DMS79 (cell line): ENCODE measurements around the gene NOX3.

Experiments used
- DNase-seq: peaks from one replicate; lab custom pipeline; 2025; lab: John Stamatoyannopoulos, UW

The NOX3 gene

DNA sequence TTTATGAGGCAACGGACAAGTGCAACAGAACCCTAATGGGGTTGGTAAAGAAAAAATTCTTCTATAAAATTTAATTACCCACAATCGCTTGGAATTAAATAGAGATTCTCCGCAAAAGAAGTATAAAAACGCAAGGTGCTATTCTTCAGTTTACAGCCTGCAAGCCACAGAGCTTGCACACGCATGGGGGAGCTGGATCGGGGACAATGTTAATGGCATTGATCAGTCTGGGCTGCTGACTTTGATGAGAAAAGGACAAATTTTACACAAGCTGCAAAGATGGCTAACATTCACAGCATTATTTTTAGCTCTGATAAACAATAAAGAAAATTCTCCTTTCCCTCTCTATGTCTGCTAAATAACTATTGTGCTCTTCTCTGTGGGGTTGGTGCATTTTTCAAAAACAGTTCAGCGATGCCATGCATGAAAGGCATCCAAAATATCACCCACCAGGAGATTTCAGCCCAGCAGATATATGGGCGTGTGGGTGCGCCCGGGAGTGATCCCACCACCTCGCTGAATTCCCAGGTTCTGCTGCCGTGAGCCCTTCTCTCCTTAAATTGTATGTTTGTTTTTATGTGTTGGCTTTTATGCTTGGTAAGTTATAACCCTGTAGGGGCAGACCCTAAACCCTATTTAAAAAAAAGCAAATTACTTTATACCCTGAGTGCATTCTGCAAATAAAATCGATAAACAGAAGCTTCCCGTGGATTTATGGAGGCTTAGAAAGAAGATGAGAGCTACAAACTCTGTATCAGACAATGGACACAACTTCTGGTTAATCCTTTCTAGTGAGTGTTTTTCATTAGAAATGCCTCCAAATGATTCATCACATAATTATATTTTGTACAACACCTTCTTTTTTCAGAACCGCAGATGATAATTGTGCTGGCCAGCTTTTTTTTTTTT is 55.6 kb downstream of the NOX3 start:
- DNase-seq: no peak

- DNase-seq: no peak
Observed at GRCh38 chr6:155399062-155399744, 56.4 kb downstream of the NOX3 start.

DNA sequence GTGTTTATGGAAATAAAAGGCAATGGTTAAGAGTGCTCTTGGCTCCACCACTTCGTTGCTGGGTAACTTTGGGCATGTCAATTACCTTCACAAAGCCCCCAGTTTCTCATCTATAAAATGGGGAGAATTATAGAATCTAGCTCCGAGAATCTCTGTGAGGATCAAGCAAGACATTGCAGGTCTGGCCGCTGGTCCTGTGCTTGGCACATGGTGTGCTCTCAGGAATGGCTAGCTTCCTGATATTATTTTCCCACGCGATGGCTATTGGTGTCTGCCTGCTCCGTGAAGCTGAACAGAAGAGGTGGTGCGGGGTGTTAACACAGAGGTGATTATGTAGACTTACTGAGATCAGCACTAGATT is 57.0 kb downstream of the NOX3 start:
- DNase-seq: no peak

- DNase-seq: no peak
Observed at GRCh38 chr6:155398221-155398620, 57.4 kb downstream of the NOX3 start.

DNA sequence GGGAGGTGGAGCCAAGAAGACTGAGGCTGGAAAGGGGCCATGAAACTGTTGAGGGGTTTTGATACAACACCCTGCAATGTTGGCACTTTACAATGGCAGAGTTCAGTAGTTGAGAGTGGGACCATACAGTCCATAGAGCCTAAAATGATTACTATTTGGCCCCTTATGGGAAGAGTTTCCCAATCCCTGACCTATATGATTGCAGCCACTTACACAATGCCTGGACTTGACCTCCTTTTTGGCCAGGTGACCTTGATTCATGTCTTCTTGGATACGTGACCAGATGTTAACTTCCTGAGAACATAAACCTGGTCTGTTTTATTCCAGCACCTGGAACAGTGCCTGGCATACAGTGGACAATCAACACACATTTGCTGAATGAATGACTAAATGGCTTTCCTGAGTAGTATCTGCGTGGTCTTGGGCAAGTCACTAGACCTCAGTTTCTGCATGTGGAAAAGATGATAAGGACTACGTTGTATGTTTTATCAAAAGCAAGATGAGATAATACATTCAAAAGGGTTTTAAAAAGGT is 58.4 kb downstream of the NOX3 start:
- DNase-seq: no peak

- DNase-seq: no peak
Observed at GRCh38 chr6:155396605-155397004, 59.0 kb downstream of the NOX3 start.

DNA sequence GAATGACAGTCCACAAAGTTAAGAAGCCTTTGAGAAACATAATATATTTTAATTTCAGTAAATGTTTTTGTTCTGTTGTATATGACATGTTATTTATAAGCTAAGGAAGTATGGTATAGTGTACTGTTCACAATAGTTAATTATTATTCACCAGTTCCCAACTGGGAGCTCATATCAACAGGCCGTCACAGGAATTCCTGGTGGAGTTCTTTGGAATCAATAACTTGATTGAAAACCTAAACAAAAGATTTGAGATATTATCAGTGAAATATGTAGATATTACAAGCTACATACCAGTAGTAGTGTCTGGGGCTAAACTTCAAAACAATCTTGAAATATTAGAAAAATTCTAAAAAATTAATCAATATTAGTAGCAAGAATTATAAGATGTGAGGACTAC is 60.3 kb downstream of the NOX3 start:
- DNase-seq: no peak

- no peak for DNase-seq
Observed at GRCh38 chr6:155389130-155389529, 66.5 kb downstream of the NOX3 start.

DNA sequence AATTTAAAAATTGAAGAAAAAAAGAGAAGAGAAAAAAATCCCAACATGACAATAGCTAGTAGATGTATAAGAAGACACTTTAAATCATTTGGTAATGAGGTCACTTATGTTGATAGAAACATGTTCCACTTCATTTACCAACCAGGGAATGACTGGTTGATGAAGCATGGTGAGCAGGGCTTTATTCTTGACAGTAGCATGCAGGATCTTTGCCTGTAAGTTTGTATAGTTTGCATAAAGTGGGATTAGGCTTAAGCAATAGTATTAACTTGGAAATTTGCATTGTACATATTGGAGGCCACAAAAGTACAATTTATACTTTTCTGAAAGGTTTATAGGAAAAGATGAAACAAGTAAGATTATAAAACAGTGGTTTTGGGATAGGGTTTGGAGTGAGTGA is 67.0 kb downstream of the NOX3 start:
- no peak for DNase-seq

GRCh38 chr6:155387481-155387880 is 68.2 kb downstream of the NOX3 start:
- no peak for DNase-seq

GRCh38 chr6:155384321-155384952 is 71.2 kb downstream of the NOX3 start:
- no peak for DNase-seq

GRCh38 chr6:155383913-155384312 is 71.7 kb downstream of the NOX3 start:
- no peak for DNase-seq

GRCh38 chr6:155382338-155382685 is 73.3 kb downstream of the NOX3 start:
- DNase-seq: no peak

DNA sequence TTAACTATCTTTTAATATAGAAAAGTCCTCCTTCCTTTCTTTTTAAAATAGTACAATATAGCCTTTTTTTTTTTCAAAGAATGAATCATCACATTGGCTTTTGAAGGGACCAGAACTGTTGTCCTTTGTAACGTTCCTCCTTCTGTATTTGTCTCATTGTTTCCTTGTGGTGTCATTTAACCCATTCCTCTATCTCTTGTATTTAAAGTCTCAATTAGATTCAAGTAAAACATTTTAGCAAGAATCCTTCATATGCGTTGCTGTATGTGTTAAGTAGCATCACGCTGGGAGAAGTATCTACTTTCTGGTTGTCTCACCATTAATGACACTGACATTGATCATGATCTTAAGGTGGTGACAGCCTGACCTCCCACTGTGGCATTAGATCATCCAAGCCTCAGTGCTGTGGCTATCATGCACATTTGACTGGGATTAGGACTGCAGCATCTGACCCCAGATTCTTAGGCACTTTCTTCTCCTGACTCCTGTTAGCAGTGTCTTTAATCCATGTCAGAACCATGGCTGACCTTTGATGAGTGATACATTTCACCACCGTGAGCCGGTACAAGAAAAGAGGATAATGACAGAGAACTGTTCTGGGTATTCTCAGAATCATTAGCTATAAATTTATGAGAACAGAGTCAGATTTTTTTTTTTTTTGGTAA is 73.8 kb downstream of the NOX3 start:
- DNase-seq: no peak

DNA sequence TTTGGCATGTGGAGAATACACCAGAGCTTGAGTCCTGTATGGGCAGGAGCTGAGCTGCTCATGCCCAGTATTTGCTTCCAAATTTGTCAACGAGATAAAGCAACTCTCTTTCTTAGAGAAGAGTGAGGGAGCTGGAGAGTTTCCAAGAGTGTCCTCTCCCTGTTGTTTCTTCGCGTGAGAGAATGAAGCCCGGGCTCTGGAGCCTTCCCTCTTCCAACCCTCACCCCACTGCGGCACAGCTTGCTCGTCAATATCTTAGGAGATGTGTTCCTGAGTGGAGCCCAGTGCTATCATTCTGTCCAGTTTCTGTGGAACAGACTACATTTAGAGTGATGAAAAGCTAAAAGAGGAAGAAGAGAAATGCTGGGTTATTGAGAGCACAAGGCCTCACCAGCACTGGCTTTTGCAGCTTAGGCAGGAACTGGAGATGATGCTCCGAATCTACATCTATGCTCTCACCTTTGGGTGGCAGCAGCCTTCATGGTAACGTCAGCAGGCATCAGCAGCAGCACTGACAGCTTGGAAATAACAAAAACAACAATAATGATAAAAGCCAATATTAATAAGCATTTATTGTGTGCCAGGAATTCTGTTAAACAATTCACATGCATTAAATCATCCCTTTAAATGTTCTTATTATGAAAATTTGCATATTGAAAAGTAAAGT is 74.8 kb downstream of the NOX3 start:
- no peak for DNase-seq

- no peak for DNase-seq
Observed at GRCh38 chr6:155378724-155379123, 76.9 kb downstream of the NOX3 start.

GRCh38 chr6:155378276-155378675 is 77.4 kb downstream of the NOX3 start:
- no peak for DNase-seq

- DNase-seq: no peak
Observed at GRCh38 chr6:155377061-155377460, 78.6 kb downstream of the NOX3 start.

GRCh38 chr6:155375801-155376200 is 79.8 kb downstream of the NOX3 start:
- DNase-seq: no peak

DNA sequence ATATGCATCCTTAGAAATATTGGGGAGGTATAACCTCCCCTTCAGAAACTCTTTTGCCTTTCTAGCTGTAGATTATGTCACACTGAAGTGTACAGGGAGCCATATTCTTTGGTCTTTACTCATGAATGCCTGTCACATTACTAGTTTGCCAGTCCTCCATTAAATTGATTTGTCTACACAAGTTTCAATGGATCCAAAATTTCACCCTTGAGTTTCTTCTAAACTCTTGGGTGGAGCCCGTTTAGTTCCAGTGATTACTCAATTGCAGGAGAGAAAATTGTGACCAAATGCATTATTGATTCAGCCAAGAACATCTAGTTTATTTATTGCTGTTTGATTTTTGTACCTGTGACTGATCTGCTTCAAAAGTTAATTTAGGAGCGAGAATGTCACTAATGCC is 81.0 kb downstream of the NOX3 start:
- DNase-seq: no peak

DNA sequence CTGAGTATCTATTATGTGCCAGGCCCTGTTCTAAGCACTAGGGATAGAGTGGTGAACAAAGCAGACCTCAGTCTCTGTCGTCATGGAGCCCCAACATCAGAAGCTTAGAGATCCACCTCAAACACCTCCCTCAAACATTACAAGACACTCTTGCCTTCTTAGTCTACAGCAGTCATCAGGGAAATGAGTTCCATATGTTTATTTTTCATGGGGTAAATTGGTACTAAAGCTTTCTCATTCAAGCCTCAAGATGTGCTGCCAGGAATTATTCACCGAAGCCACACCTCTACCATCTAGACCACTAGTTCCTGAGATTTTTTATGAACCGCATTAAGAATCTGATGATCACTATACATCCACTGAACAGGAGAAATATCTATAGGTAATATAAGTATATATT is 82.4 kb downstream of the NOX3 start:
- no peak for DNase-seq

- DNase-seq: no peak
Observed at GRCh38 chr6:155372256-155372655, 83.4 kb downstream of the NOX3 start.
